Activated CD4-positive, CD25-positive, alpha-beta regulatory T cell treated with anti-CD3 and anti-CD28 coated beads, Interleukin-2, amount 50 U/mL, for 72 hours (primary cell): ENCODE results near the gene NELL1.

Experiments
- DNase-seq: peaks from one replicate; pipeline ENCODE4 v3.0.0; 2021

NELL1 gene

GRCh38 chr11:20669820-20670684 is 666 bp downstream of the NELL1 start:
- no peak for DNase-seq

DNA sequence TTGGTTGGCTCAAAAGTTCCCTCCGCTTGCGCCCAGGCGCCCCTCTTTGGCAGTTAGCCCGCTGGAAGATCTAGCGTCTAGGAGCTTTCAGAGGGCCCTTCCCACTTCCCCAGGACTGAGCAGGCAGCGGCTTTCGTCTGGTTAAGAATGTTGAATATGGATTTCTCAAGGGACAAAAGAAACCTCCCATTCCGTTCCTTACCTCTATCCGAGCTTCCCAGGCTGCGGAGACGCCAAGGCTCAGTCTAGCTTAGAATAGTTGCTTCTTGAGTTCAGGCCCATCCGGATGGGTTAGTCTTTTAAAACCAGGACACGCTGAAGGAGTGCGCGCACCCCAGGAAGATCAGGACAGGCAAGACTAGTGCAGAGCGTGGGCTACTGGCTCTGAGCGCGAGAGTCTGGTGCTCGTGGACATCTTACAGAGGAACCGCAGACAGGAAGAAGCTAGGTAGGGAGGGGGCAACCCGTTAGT is 1.6 kb downstream of the NELL1 start:
- no peak for DNase-seq

- DNase-seq: no peak
Measured at GRCh38 chr11:20671856-20672546, 2.6 kb downstream of the NELL1 start.

- DNase-seq: no peak
Measured at GRCh38 chr11:20672575-20672974, 3.2 kb downstream of the NELL1 start.

DNA sequence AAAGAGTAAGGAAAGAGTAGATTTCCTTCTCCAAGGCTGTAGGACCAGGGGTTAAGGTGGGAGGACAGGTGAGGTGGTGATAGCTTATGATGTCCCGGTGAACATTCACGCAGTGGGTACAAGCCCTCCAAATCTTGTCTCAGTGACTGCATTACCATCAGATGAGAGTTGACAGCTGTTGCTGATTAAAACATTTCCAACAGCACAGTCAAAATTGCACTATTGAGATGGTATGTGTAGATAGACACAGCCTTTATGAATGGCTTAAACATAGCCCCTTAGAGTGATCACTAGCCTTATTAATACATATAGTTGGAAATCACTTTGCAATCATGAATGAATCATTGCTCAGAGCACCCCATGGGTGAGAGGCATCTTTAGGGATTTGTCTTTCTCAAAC is 7.3 kb downstream of the NELL1 start:
- DNase-seq: no peak

DNA sequence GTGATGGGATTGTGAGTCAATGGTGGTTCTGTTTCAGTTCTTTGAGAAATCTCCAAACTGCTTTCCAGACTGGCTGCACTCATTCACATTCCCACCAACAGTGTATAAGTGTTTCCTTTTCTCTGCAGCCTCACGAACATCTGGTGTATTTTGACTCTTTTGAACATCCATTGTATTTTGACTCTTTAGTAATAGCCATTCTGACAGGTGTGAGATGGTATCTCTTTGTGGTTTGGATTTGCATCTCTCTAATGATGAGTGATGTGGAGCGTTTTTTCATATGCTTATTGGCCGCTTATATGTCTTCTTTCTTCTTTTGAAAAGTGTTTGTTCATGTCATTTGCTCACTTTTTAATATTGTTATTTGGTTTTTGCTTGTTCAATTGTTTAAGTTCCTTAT is 19.4 kb downstream of the NELL1 start:
- no peak for DNase-seq

DNA sequence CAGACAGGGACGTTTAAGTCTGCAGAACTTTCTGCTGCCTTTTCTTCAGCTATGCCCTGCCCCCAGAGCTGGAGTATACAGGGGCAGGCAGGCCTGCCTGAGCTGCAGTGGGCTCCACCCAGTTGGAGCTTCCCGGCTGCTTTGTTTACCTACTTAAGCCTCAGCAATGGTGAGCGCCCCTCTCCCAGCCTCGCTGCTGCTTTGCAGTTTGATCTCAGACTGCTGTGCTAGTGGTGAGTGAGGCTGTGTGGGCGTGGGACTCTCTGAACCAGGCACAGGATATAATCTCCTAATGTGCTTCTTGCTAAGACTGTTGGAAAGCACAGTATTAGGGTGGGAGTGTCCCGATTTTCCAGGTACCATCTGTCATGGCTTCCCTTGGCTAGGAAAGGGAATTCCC is 38.5 kb downstream of the NELL1 start:
- no peak for DNase-seq

DNA sequence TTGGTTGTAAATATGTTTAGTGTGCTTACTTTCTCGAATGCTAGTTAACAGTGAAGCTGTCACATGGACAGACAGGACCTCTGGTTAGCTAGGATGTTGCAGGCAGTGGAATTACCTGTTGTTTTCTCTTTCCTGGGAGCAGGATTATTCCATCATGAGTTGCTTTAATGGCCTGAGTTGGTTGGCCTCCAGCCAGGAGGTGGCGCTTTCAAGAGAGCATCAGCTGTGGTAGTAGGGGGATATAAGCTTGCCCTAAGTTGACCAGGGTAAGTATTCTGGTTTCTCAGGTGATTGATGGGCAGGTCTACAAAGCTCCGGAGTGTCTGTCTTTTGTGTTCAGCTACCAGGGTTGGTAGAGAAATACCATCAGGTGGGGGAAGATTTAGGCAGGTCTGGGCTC is 43.5 kb downstream of the NELL1 start:
- DNase-seq: no peak

GRCh38 chr11:20715464-20715863 is 46.1 kb downstream of the NELL1 start:
- no peak for DNase-seq

DNA sequence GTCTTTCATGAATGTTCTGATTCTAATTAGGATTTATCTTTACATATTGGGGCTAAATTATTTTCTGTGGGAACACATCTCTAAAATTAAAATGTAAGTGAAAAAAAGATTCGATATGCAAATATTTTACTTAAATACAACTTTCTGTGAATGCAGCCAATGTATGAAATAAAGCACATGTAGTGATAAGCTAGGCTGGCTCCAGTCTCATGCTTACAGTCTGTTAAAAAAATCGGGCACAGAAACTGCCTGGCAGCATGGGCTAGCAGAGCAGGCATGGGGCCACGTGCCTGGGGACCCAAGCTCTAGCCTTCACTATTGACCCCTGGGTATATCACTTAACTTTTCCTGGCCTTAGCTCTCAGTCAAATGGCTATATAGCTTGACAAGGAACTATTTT is 46.5 kb downstream of the NELL1 start:
- DNase-seq: no peak

DNA sequence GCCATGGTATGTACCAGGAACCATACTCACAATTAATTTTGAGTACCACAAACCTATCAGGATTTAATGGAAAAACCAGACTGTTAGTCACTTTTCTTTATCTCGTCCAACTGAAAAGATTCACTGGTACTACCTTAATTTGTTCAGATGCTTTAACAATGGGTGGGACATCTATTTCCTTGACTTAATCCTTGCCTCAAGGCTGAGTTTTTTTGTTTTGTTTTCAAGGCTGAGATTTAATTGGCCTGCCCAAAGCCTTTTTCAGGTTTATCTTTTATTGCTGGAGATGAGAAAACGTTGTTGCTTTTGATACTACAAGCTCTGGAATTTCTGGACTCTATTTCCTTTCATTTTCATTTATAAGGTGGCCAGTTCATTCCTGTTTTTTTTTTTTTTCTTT is 50.4 kb downstream of the NELL1 start:
- DNase-seq: no peak

DNA sequence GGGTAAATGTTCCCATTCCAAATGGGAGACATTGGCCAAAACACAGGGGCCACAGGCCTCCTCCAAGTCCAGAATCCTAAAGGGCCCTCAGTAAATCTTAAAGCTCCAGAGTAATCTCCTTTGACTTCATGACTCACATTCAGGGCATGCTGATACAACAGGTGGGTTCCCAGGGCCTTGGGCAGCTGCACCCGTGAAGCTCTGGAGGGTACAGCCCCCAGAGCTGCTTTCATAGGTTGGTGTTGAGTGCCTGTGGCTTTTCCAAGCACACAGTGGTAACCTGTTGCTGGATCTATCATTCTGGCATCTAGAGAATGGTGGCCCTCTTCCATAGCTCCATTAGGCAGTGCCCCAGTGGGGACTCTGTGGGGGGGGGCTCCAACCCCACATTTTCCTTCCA is 54.0 kb downstream of the NELL1 start:
- DNase-seq: no peak

GRCh38 chr11:20729597-20730105 is 60.3 kb downstream of the NELL1 start:
- no peak for DNase-seq

DNA sequence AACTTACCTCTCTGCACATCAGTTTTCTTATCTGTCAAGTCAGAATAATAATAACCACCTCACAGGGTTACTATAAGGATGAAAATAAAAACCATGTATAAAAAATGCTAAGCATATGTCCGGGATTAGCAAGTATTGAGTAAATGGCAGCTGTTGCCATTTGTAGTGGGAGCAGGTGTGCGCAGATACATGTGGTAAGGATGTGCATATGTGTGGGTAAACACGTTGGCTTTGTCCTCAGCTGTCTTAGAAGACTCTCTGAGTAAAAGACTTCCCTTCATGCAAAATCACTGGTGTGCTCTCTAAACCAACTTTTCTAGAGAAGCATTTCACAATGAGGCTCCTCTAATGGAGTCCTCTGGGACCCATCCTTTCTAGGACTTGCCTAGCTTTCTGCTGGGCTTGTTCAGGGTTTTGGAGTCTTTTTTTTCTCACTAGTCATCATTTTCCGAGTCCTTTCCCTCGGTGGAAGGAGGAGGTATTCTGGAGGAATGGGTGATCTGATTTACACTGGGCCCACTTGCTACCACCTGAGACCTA is 62.4 kb downstream of the NELL1 start:
- no peak for DNase-seq

DNA sequence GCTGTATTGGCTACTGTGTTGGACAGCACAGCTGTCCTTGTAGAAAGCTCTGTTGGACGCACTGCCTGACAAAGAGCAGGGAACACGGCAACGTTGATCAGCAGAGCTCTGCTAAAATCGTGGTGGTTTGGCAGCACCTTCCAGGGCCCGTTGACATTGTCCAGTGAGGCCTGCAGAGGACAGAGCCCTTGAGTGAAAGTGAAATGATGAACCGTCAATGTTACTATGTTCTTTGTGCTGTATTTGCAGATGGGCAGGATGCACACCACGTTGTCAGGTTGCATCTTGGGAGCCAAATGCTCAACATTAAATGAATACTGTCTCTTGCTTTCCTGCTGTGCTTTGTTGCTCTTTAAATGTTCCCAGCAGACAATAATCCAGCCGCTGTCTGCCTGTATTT is 69.7 kb downstream of the NELL1 start:
- no peak for DNase-seq

DNA sequence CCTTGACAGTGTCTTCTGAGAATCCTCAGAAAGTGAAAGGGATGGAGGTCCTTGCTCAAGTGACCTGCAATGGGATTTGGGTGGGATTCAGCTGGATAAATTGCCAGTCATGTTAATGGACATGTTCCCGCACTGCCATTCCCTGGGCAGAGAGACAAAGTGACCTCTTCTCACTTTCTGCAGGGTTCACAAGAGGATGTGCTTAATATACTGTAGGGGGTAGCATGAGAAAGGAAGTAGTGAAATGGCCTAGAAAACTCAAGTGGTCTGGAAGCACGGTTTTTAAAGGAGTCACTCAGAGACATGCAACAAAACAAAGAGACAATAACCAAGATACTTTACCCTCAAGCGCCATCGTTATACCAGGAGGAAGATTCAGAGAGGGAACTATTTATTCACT is 70.2 kb downstream of the NELL1 start:
- DNase-seq: no peak

DNA sequence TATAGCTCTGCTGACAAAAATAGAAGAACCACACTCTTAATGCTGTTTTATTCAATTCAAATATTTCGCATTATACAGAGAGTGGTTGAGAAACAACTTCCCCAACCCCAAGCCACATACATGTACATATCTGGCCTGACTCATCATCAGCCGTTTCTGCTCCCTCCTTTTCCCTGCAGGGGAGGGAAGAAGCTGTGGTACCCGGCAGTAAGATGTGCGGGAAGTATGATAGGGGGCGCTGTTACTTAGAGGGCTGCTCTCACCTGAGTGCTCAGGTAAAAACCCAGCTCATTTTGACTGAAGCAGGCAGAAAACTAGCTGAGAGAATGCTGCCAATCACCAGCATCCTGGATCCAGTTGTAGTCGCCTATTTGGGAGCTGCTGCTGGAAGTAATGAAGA is 85.5 kb downstream of the NELL1 start:
- DNase-seq: no peak

DNA sequence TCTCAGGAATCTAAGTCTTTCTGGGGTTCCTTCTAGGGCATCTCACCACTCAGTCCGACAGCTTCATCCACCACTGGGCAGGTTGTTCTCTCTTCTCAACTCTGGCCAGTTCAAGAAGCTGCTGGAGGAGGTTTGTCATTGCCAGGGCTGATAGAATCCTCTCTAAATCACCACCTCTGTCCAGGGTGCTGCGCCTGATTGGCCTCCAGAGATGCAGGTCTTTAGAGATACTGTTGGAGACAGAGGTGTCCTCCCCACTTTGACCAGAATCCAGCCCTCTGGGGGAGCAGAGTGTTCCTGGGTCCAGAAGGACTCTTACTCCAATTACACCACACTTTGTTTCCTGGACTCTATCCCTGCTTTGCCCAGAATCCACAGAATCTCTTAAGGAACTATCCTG is 90.2 kb downstream of the NELL1 start:
- DNase-seq: no peak

- no peak for DNase-seq
Measured at GRCh38 chr11:20760811-20761210, 91.4 kb downstream of the NELL1 start.

- DNase-seq: no peak
Measured at GRCh38 chr11:20762116-20762844, 92.9 kb downstream of the NELL1 start.

GRCh38 chr11:20762980-20763379 is 93.6 kb downstream of the NELL1 start:
- no peak for DNase-seq

DNA sequence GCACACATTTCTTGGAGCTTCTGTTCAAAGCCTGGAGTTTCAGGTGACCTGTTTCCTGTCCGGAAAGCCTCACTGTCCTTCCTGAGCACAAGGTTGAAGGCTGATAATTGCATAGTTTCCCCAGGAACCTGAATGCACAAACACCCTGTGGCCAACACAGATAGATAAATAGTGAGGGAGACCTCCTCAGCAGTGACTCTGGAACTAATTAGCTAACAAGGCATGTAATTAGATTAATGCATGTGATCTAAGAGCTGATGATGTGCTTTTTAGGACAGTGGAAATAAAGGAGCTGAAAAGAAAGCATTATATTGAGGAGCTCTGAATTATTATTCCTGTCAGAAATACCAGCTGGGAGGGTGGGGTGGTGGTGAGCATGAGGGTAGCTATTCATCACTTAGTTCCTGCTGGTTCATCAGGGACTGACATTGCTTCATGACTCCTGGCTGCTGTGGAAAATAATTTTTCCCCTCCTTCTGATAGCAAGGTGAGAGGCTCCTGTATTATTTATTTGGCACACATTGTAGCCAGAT is 101.1 kb downstream of the NELL1 start:
- no peak for DNase-seq

DNA sequence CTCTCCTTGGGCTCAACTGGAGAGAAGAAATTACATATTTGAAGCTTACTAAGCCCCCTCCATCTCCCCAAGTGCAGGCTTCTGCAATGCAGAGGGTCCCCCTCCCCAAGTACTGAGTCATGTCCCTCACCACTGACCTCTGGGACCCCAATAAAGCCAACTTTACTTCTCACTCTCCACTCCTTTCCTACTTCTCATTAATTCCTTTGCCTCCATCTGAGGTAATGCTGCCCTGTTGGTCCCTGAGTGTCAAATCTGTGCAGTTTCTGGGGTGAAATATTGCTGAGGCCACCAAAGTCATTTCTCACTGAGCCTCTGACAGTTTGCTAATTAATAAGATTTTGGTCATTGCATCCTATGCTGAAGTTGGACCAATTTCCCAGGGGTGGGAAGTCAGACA is 101.6 kb downstream of the NELL1 start:
- no peak for DNase-seq
